GM19452 (cell line): ENCODE data around the gene TLN1.

Experiments
- ATAC-seq: cut with Tn5 transposase; IDR thresholded peaks from one replicate; pipeline ENCODE4 v1.9.1; 2021; ENCODE audit not compliant: unreplicated experiment

The TLN1 gene

DNA sequence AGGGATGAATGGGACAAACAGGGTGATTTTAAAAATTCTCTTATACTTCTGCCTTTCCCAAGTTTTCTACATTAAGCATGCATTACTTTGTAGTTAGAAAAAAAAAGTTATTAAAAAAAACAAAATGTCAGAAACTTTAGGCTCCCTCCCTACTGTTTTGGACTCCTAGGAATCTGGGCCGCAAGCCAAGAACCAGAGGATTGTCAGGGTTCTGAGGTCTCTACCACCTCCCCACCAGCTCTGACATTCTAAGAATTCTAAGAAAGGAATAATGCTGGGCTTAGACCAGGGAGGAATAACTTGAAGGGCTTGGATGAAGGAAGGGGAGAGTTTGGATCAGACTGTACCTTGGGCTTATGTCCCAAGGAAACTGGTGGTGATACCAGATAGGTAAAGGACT, 66.0 kb downstream of the TLN1 start:
- no peak for ATAC-seq

DNA sequence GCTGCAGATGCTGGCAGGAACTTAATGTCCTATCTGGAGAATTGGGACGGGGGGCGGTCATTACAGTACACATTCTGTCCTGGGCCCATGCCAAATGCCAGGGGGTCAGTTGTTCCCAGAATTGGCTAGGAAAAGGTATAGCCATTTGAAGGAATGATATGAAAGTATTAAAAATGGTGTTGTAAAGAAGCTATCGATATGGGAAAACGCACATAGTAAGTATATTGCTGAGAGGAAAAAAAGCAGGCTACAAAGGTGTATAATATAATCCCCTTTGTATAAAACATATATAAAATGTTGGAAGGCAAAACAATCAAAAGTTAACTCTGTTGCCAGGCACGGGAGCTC, 66.5 kb downstream of the TLN1 start:
- ATAC-seq, result no peak

GRCh38 chr9:35664531-35665470, 67.2 kb downstream of the TLN1 start, which contains the start of gene ARHGEF39:
Gene ARHGEF39 (minus strand): TSS chr9:35665195. CDS start chr9:35665169, 26 bp downstream.
- ATAC-seq, result peak; percentile 76

GRCh38 chr9:35662437-35662836, 69.6 kb downstream of the TLN1 start:
- ATAC-seq, result no peak

DNA sequence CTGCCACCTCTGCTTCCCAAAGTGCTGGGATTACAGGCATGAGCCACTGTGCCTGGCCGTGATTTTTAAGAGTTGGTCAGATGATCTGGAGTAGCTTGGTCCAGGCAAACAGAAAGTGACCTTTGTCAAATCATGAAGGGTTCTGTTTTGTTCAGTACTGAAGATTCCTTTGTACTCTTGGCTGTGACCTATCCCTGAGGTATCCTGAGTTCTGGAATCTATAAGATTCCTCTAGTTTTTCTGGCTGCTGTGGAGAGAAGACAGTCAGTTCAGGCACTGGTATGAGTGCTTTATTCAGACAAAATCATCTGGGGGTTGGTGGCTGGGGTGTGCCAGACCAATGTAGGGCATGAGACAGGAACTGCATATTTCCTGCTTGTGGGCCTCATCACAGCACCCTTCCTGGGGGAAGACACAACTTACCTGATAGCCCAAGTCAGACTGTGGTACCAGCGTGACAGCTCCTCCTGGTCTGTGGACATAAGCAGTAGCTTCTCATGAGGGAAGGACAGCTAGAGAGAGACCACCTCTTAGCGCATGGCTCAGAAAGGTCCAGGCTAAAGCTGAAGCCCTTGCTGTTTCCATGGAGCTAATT, 70.1 kb downstream of the TLN1 start:
- ATAC-seq, result no peak

- no peak for ATAC-seq
These were observed 71.0 kb downstream of the TLN1 start for GRCh38 chr9:35660966-35661415.

- no peak for ATAC-seq
These were observed 72.7 kb downstream of the TLN1 start for GRCh38 chr9:35659340-35659739.

DNA sequence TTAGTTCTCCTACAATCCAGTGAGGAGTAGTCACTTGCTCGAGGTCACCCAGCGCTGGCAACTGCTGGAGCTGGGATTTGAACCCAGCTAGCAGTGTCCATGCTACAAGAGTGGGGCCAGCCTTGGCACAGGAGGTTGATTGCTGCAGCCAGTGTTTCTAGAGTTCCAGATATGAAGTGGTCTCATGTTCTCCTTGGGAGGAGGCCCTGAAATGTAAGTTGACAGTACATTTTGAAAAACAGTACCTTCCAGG, 73.1 kb downstream of the TLN1 start:
- ATAC-seq, result no peak

GRCh38 chr9:35658137-35658967, 73.6 kb downstream of the TLN1 start, which contains the start of gene CCDC107:
Gene CCDC107 (plus strand): TSS chr9:35658292. CDS start chr9:35658380, 88 bp downstream.
- peak; percentile 60 for ATAC-seq

DNA sequence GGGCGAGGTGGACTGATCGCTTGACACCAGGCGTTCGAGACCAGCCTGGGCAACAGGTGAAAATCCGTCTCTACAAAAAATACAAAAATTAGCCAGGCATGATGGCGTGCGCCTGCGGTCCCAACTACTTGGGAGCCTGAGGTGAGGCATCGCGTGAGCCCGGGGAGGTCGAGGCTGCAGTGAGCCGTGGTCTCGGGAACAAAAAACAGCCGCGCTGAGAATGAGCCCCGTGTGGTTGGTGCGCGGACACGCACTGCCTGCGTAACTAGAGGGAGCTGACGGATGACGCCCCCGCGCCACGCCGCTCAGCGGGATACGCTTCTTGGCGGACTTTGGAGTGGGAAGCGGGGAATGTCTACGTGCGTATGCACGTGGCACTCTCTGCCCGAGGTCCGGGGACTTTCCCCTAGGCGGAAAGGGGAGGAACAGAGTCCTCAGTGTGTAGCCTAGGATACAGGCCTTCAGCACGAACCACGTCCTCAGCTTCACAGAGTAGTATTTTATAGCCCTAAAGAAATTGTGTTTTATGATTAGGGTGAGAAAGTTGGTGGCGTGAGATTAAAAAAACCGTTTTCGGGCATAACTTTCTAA, 74.4 kb downstream of the TLN1 start, which contains the start of gene RMRP:
RMRP (minus strand) TSS at position 474 of the 591 bp plus-strand sequence.
- ATAC-seq, result peak; percentile 89

- ATAC-seq, result no peak
These were observed 75.0 kb downstream of the TLN1 start for GRCh38 chr9:35656831-35657545.

GRCh38 chr9:35656348-35656747, 75.6 kb downstream of the TLN1 start:
- no peak for ATAC-seq

- no peak for ATAC-seq
These were observed 78.4 kb downstream of the TLN1 start for GRCh38 chr9:35653611-35654010.

GRCh38 chr9:35652829-35653209, 79.2 kb downstream of the TLN1 start:
- ATAC-seq, result no peak

DNA sequence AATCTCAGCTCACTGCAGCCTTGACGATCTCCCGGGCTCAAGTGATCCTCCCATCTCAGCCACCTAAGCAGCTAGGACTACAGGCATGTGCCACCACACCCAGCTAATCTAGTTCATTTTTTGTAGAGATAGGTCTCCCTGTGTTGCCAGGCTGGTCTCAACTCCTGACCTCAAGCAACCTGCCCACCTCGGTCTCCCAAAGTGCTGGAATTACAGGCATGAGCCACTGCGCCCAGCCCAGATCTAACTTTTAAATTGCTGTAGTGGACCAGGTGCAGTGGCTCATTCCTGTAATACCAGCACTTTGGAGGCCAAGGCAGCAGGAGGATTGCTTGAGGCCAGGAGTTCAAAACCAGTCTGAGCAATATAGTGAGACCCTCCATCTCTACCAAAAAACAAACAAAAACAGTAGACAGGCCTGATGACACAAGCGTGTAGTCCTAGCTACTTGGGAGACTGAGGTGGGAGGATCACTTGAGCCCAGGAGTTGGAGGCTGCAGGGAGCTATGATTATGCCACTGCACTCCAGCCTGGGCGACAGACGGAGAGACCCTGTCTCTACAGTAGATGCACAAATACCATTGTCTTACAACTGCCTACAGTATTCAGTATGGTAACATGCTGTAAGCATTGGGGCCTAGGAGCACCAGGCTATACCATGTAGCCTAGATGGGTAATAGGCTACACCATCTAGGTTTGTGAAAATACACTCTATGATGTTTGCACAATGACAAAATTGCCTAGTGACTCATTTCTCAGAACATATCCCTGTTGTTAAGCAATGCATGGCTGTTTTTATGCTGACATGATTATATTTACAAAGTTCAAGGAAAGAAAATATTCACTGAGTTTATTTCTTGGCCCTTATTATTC, 79.8 kb downstream of the TLN1 start:
- ATAC-seq, result no peak

DNA sequence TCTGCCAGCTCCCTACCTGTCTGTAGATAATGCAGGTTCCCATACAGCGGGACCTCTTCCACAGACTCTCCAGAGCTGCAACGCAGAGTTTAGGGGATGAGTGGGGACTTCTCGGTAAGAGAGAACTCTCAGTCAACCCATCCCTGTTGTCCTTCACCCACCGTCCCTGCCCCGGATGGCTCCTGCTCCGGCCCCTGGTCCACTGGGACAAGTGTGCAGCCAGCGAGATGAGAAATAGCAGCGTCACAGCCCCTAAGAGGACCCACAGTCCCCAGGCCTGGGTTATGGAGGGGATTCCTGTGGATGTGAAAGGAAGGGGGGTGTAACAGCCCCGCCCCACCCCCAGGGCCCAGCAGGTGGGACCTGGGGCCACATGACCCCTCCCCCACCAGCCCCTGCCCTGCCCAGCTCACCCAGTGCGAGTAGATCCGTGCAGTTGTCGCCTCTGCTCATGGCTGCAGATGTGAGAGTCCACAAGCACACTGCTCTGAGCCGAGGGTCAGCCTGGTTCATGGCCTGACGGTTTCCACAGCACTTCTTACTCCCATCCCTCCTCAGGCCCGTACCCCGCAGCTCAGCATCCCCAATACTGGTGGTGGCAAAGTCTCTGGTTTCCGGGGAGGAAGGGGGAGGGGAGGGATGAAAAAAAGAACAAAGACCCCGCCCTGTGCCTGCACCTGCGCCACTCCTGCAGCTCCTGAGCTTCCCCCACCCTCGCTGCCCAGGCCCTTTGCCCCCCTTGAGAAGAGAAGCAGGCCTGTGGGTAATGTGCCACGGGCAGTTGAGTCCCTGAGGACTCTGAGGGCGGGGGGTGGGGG, 81.4 kb downstream of the TLN1 start, which contains the start of gene SIT1:
SIT1 (minus strand) TSS at position 591 of the 818 bp plus-strand sequence; CDS start at position 513, 78 bp downstream.
- no peak for ATAC-seq

DNA sequence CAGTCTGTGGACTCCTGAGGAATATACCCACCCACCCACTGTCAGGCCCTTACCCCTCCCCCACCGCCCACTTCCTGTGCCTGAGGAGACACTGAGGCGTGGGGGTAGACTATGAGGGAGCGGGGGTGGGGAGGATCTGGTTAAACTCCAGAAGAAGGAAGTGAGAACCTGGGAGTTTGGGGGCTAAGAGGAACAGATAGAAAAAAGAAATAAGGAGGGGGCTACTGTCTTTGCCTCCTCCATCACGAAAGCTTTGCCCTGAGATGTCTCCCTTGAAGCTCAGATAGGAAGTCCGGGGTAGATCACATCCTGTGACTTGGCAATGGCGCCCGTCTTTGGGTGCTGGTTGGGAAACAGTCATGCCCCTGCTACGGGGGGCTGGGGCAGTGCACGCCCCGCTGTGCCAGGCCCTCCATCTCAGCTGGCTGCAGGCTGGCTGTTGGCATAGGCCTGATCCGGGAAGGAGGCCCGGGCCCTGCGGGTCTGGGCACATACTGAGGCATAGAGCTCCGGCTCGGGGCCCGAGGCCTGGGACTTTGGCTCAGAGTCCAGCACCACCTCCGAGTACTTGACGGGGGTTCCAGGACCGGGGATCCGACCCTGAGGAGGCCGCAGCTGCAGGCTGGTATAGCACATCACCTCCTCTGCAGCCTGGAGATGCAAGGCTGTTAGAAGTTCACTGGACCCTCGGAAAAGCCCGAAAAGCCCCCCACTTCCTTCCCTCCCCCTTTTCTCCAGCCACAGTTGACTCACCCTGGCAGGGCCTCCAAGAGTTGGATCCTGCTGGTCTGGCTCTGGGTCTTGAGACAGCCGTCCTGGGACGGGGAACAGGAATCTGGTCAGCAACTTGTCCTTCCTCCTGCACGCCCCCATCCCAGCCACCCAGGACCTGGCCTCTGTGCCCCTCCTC, 82.3 kb downstream of the TLN1 start:
- ATAC-seq, result no peak
